ENCODE results near the gene PFN1. TPM values are rescaled to one million over a fixed set of nuclear protein-coding genes. Genes with fewer than 3 reads are reported as not detected.

PFN1 gene
- total RNA-seq, 4 donors from 2014 or later = 520 to 970 (median 715) TPM

DNA sequence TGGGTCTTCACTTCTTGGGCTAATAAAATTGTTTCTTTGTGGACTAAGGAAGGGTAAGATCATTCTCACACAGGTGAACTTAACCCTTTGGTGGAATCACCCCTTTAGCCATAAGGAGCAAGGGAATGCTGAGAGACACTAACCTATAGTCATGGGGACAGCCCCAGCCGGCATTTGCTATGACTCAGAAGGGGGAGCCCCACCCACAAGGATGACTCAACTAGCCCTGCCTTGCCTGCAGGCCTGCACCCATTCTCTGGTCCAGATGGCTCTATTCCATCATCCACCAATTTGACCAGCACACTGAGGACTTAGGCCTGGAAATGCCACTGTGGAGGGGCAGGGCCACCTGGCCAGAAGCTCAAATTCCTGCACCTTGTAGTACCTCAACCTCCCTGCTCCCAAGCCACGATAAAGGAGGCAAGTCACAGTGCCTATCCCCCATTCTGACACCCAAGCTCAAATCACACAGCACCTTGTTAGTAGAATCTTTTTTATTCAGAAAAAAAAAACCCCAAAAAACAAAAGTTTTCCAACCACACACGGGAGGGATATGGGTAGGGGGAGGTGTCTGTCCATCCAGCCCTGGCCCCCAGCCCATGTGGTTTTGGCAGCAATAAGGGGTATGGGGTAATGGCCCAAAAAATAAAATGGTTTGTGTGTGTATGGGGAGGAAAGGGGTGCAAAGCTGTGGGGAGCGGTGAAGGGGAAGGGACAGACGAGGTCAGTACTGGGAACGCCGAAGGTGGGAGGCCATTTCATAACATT lies 3.0 kb downstream of the PFN1 start:
- Histone ChIP-seq H3K27me3 (no peaks in the 10 kb centered on the region), H3K36me3 (peaks cover 4 to 59% (median 14%) of the 10 kb centered on the region in 3 donors), H3K4me1 (peaks cover 45 to 90% (median 46%) of the 10 kb centered on the region in 3 donors), H3K27ac (peak overlapping the region; percentile 97 to 100 (median 98)), H3K4me3 (peak overlapping the region in 3 of 4 donors; percentile 6 to 96 (median 91)), H3K9me3 (no peaks in the 10 kb centered on the region)
- intact Hi-C loops (cut with DNase I) = no loop called here
- no peak for TF ChIP-seq POLR2A (IDR thresholded peaks at IDR 0.05)
- TF ChIP-seq, protein P1, sequence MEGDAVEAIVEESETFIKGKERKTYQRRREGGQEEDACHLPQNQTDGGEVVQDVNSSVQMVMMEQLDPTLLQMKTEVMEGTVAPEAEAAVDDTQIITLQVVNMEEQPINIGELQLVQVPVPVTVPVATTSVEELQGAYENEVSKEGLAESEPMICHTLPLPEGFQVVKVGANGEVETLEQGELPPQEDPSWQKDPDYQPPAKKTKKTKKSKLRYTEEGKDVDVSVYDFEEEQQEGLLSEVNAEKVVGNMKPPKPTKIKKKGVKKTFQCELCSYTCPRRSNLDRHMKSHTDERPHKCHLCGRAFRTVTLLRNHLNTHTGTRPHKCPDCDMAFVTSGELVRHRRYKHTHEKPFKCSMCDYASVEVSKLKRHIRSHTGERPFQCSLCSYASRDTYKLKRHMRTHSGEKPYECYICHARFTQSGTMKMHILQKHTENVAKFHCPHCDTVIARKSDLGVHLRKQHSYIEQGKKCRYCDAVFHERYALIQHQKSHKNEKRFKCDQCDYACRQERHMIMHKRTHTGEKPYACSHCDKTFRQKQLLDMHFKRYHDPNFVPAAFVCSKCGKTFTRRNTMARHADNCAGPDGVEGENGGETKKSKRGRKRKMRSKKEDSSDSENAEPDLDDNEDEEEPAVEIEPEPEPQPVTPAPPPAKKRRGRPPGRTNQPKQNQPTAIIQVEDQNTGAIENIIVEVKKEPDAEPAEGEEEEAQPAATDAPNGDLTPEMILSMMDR (IDR thresholded peaks at IDR 0.05) = no peak
- 13 to 27% methylated on average over 5 to 6 of the region's 7 CpGs for WGBS, 2 donors
- DNase-seq = no peak

DNA sequence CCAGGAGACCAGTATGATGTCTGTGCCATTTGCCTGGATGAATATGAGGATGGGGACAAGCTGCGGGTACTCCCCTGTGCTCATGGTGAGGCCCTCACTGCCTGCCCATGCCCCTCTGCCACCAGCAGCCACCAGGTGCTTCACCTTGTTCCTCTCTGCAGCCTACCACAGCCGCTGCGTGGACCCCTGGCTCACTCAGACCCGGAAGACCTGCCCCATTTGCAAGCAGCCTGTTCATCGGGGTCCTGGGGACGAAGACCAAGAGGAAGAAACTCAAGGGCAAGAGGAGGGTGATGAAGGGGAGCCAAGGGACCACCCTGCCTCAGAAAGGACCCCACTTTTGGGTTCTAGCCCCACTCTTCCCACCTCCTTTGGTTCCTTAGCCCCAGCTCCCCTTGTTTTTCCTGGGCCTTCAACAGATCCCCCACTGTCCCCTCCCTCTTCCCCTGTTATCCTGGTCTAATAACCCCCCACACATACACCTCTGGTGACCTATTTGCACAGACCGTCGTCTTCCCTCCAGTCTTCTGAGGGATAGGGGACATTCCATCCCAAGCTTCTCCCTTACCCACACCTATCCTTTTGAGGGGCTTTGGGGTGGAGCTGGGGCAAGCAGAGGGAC lies 3.7 kb downstream of the PFN1 start:
- intact Hi-C loops (cut with DNase I) = no loop called here
- Histone ChIP-seq H3K4me1 (peaks cover 42 to 83% (median 43%) of the 10 kb centered on the region in 3 donors), H3K4me3 (peak overlapping the region in 2 of 4 donors; percentile 91 to 96), H3K36me3 (peaks cover 4 to 59% (median 14%) of the 10 kb centered on the region in 3 donors), H3K27me3 (no peaks in the 10 kb centered on the region), H3K9me3 (no peaks in the 10 kb centered on the region), H3K27ac (peak overlapping the region; percentile 97 to 100 (median 98))
- 39 to 41% methylated on average over 6 to 7 of the region's 8 CpGs for WGBS, 2 donors
- no peak for DNase-seq
- TF ChIP-seq, protein P1 (IDR thresholded peaks at IDR 0.05) = no peak
- TF ChIP-seq POLR2A (IDR thresholded peaks at IDR 0.05) = no peak

DNA sequence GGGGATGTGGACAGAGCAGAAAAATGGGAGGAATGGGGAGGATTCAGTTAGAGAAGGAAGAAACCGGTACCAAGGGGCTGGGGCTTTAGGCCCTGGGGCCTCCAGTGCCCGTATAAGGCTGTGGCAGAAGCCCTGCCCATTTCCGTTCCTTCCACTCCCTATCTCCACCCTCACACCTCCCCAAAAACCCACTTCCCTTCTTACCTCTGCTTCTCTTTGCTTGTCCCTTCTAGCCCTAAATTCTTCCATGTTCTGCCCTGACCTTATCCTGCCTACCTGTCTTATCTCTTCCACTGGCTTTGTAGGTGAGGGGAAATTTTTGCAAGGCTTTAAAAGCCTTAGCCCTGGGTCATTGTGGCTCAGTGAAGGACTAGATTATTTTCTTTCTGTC lies 4.2 kb downstream of the PFN1 start:
- TF ChIP-seq POLR2A (IDR thresholded peaks at IDR 0.05) = no peak
- TF ChIP-seq, protein P1 (IDR thresholded peaks at IDR 0.05) = no peak
- DNase-seq = no peak
- intact Hi-C loops (cut with DNase I) = no loop called here
- no peaks in the 10 kb centered on the region for H3K9me3 ChIP-seq
- no peaks in the 10 kb centered on the region for H3K27me3 ChIP-seq
- peaks cover 4 to 59% (median 14%) of the 10 kb centered on the region in 3 donors for H3K36me3 ChIP-seq
- H3K27ac ChIP-seq = peak overlapping the region; percentile 97 to 100 (median 98)
- 11 to 34% methylated on average over 3 of the region's 3 CpGs for WGBS, 2 donors
- peaks cover 45 to 82% (median 45%) of the 10 kb centered on the region in 3 donors for H3K4me1 ChIP-seq
- peak overlapping the region in 2 of 4 donors; percentile 91 to 96 for H3K4me3 ChIP-seq

DNA sequence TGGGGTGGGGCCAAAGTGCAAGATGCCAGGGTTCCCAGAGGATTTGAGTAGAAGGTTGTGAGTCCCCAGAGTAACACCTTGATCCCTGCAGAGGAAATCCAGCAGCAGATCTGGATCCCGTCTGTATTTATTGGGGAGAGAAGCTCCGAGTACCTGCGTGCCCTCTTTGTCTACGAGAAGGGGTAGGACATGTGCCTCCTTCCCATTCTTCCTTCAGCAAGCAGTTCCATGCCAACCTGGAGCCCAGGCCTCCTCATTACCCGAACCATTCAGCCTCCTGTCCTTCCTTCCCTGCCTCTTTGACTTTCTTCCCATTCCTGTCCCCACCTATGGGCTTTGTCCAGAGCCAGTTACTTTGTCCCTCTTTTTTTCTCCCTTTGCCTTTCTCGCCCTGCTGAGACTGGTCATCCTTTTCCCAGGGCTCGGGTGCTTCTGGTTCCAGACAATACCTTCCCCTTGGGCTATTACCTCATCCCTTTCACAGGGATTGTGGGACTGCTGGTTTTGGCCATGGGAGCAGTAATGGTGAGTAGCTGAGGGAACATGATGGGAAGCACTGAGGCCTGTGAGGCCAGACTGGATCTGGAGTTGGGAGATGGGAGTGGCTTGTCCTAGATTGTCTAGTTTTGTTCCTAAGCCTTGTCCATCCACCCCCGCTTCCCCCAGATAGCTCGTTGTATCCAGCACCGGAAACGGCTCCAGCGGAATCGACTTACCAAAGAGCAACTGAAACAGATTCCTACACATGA lies 5.4 kb downstream of the PFN1 start:
- no peaks in the 10 kb centered on the region for H3K27me3 ChIP-seq
- TF ChIP-seq, protein P1 (IDR thresholded peaks at IDR 0.05) = no peak
- no peak for TF ChIP-seq POLR2A (IDR thresholded peaks at IDR 0.05)
- H3K36me3 ChIP-seq = peaks cover 9 to 66% (median 17%) of the 10 kb centered on the region in 3 donors
- peak overlapping the region in 2 of 4 donors; percentile 12 to 100 for H3K27ac ChIP-seq
- intact Hi-C loops (cut with DNase I) = no loop called here
- DNase-seq = no peak
- no peaks in the 10 kb centered on the region for H3K9me3 ChIP-seq
- H3K4me1 ChIP-seq = peaks cover 57 to 88% (median 58%) of the 10 kb centered on the region in 3 donors
- 64 to 73% methylated on average over 8 to 12 of the region's 13 CpGs for WGBS, 2 donors
- H3K4me3 ChIP-seq = no peak overlapping the region
